Prostate gland (tissue), 2 donors: ENCODE measurements around the gene DPPA3.
"Not testable (repeated sequence)": the region's sequence is repeated elsewhere in the genome, so short reads cannot be mapped to it uniquely, and the experiment has no call there.

Source experiments
- CTCF ChIP-seq, 4 experiments: fragments of 200-600 bp in 2 of 4; fragments of 450-650 bp in 2 of 4; sonication (generic) in 2 of 4; IDR thresholded peaks; 1 replicate in 3 of 4; 2 replicates in 1 of 4; pipeline ENCODE4 v1.5.1; 2016 to 2019; ENCODE audit warnings: antibody characterized with exemption in 4 of 4, mild to moderate bottlenecking in 2 of 4, moderate library complexity in 2 of 4
- POLR2A ChIP-seq: fragments of 450-650 bp; IDR thresholded peaks from one replicate; pipeline ENCODE4 v1.6.1; 2016; ENCODE audit warnings: antibody characterized with exemption, mild to moderate bottlenecking

- not testable (repeated sequence) for TF ChIP-seq POLR2A; CTCF (IDR thresholded peaks at IDR 0.05)
Observed at GRCh38 chr12:7751941-7752922, 41.0 kb downstream of the DPPA3 start.
